HepG2 (cell line): ENCODE results near the gene CTNNA2. TPM values are rescaled to one million over a fixed set of nuclear protein-coding genes. Genes with fewer than 3 reads are reported as not detected.

Experiments
- ATAC-seq: fragments of 200-7000 bp; cut with Tn5 transposase; 3 replicates; pipeline ENCODE4 v1.9.1; 2020; ENCODE audit warnings: mild to moderate bottlenecking, moderate library complexity
- BruUV-seq: library from RNA; stranded (reverse); fragments of 400-500 nt; replicated peaks from 2 replicates; lab custom pipeline; 2021; lab: Mats Ljungman, UMichigan
- CTCF ChIA-PET: fragments of 300-600 bp; formaldehyde crosslinking; extraction: SDS; loops from one replicate; lab custom pipeline; 2021; ENCODE audit warnings: low total read pairs, inconsistent platforms, low intra/inter-chr PET ratio; lab: Yijun Ruan, JAX
- POLR2A ChIA-PET: fragments of 350-600 bp; sonication (Branson Sonifier 250); formaldehyde crosslinking; loops from one replicate; lab custom pipeline; 2020; ENCODE audit warnings: antibody characterized with exemption, inconsistent platforms; lab: Yijun Ruan, JAX
- DNase-seq: peaks from one replicate; pipeline ENCODE4 v3.0.0-alpha.2; 2015; ENCODE audit warnings: low spot score
- FAIRE-seq: peaks from 3 replicates; lab custom pipeline; 2011; peaks lifted over from hg19 to GRCh38; lab: Jason Lieb, UNC
- H2AFZ ChIP-seq: one replicate; pipeline ENCODE4 v1.6.1; 2011; ENCODE audit warnings: low read length, inconsistent platforms
- H3K27ac ChIP-seq: fragments of 300-600 bp; 3 replicates; pipeline ENCODE4 v1.8.0; 2011; ENCODE audit warnings: mixed run types, mild to moderate bottlenecking, mixed read lengths, low read length, inconsistent platforms; ENCODE audit not compliant: insufficient read depth; ENCODE audit errors: extremely low read length
- H3K27me3 ChIP-seq, 2 experiments: fragments of 200-600 bp in 1 of 2; 2 replicates in 1 of 2; 3 replicates in 1 of 2; pipeline versions ENCODE4 v1.6.0 to v1.8.0; 2011; ENCODE audit warnings: low read length in 2 of 2, mild to moderate bottlenecking in 2 of 2, moderate library complexity in 2 of 2, inconsistent platforms in 1 of 2; ENCODE audit not compliant: insufficient read depth in 2 of 2, control insufficient read depth in 1 of 2
- H3K36me3 ChIP-seq, 2 experiments: fragments of 200-600 bp in 1 of 2; replicated peaks in 1 of 2; 2 replicates in 1 of 2; 3 replicates in 1 of 2; pipeline versions ENCODE4 v1.5.1 to v1.8.0; 2011; ENCODE audit warnings: low read length in 2 of 2, inconsistent platforms in 1 of 2; ENCODE audit not compliant: insufficient read depth in 2 of 2, control insufficient read depth in 1 of 2
- H3K4me1 ChIP-seq: 2 replicates; pipeline ENCODE4 v1.5.1; 2012; ENCODE audit warnings: low read length, inconsistent platforms; ENCODE audit not compliant: insufficient read depth
- H3K4me2 ChIP-seq: 2 replicates; pipeline ENCODE4 v1.6.0; 2011; ENCODE audit warnings: low read depth, low read length, inconsistent platforms
- H3K4me3 ChIP-seq, 3 experiments: fragments of 200-600 bp in 1 of 3; sonication (generic), shearing (Covaris generic) in 1 of 3; replicated peaks in 1 of 3; 2 replicates each; pipeline ENCODE4 v1.5.1; 2011 to 2016; ENCODE audit warnings: low read length in 3 of 3, inconsistent platforms in 2 of 3, low read depth in 2 of 3, mild to moderate bottlenecking in 2 of 3, control low read depth in 1 of 3, mixed read lengths in 1 of 3; ENCODE audit not compliant: insufficient read depth in 1 of 3
- H3K79me2 ChIP-seq: one replicate; pipeline ENCODE4 v1.6.1; 2011; ENCODE audit warnings: low read length, inconsistent platforms; ENCODE audit not compliant: insufficient read depth
- H3K9ac ChIP-seq: 2 replicates; pipeline ENCODE4 v1.6.0; 2011; ENCODE audit warnings: mild to moderate bottlenecking, low read depth, low read length, inconsistent platforms; ENCODE audit not compliant: insufficient read depth
- H3K9me3 ChIP-seq: 2 replicates; pipeline ENCODE4 v1.5.1; 2012; ENCODE audit warnings: mild to moderate bottlenecking, low read length
- H4K20me1 ChIP-seq: 2 replicates; pipeline ENCODE4 v1.6.0; 2011; ENCODE audit warnings: inconsistent platforms, mild to moderate bottlenecking, low read length, moderate library complexity; ENCODE audit not compliant: insufficient read depth
- MAFF ChIP-seq: IDR thresholded peaks from 2 replicates; pipeline ENCODE4 v1.6.1; 2011; ENCODE audit warnings: low read depth, low read length, improper control_type of control experiment
- MAFK ChIP-seq, 2 experiments: IDR thresholded peaks in 1 of 2; conservative IDR thresholded peaks in 1 of 2; 2 replicates each; pipeline ENCODE4 v1.6.1; 2011; ENCODE audit warnings: improper control_type of control experiment in 2 of 2, low read length in 2 of 2
- NR1H2 ChIP-seq: sonication (generic); formaldehyde crosslinking; IDR thresholded peaks from 2 replicates; pipeline ENCODE4 v1.8.1; 2022; ENCODE audit warnings: low read depth, missing genetic modification reagents, borderline replicate concordance
- POLR2G ChIP-seq: fragments of 200-400 bp; formaldehyde crosslinking; IDR thresholded peaks from 2 replicates; pipeline ENCODE4 v1.6.1; 2018; ENCODE audit warnings: mild to moderate bottlenecking, low read depth, low read length, moderate library complexity
- ZNF264 ChIP-seq: sonication (generic); formaldehyde crosslinking; IDR thresholded peaks from 2 replicates; pipeline ENCODE4 v1.4.0; 2020; ENCODE audit warnings: missing genetic modification reagents
- ZNF446 ChIP-seq: sonication (generic); formaldehyde crosslinking; IDR thresholded peaks from 2 replicates; pipeline ENCODE4 v1.5.0; 2020; ENCODE audit warnings: mild to moderate bottlenecking, missing genetic modification reagents
- ZNF772 ChIP-seq: sonication (generic); formaldehyde crosslinking; IDR thresholded peaks from 2 replicates; pipeline ENCODE4 v1.5.0; 2020; ENCODE audit warnings: mild to moderate bottlenecking, missing genetic modification reagents
- WGBS: methylation state at CpG from one replicate; pipeline ENCODE4 v1.1.6; 2017; ENCODE audit warnings: low lambda C conversion rate; 5-methylcytosine and 5-hydroxymethylcytosine counted together
- in situ Hi-C: cut with HindIII; loops from 2 replicates; pipeline ENCODE4 v1.10.0; 2017; ENCODE audit warnings: low pct_unique_long_range_greater_than_20kb; ENCODE audit not compliant: extremely low pct_ligation_motif_present
- intact Hi-C: fragments of 100-400 bp; cut with micrococcal nuclease; formaldehyde crosslinking; loops from one replicate; pipeline ENCODE4 v1.10.0; 2022; ENCODE audit not compliant: unreplicated experiment
- polyA plus RNA-seq, 8 experiments: library from polyadenylated mRNA; depleted of rRNA in 3 of 8; stranded (reverse) in 7 of 8; unstranded in 1 of 8; fragments of >200 nt; fragmentation: Illumina TruSeq in 4 of 8; extraction: Trizol in 4 of 8; gene quantifications; 2 replicates each; pipeline versions ENCODE4 v1.2.1 to v1.2.3, GENCODE V29; 2011 to 2016; ENCODE audit warnings: low read depth in 4 of 8, missing spikeins in 1 of 8, mixed read lengths in 1 of 8; ENCODE audit not compliant: insufficient read depth in 1 of 8
- total RNA-seq, 5 experiments: library from RNA; depleted of rRNA; stranded (reverse); fragments of >200 nt; fragmentation: Illumina TruSeq; extraction: Trizol; gene quantifications; 2 replicates each; pipeline ENCODE4 v1.2.3, GENCODE V29; 2016; ENCODE audit warnings: low read depth in 1 of 5
- TF ChIP-seq, protein P1 (sequence below): sonication (generic); formaldehyde crosslinking; IDR thresholded peaks from 2 replicates; pipeline ENCODE4 v1.4.0; 2020; ENCODE audit warnings: mild to moderate bottlenecking, missing genetic modification reagents

Gene CTNNA2
- total and polyA plus RNA-seq, 2 of the 13 experiments (the other 11 are each of a cell fraction or from before 2014, with no cell fraction given), result not detected

DNA sequence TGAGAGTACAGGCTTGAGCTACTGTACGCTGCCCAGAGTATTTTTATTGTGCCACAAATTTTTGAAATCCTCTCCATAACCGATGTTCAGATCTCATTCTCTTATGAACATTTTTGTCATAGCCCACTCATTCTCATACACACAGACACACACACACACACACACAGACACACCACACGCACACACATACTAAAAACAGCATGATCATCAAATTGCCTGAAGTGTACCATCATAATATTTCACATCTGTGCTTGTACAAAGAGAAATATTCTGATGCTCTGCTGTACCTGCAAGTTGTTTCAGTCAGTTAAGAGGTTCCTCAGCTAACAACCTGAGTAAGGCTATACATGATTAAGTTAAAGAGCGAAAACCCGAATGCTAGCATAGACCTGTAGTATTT lies 696.6 kb downstream of the CTNNA2 start:
- ATAC-seq (no peak), FAIRE-seq (no peak)
- no peaks in the 10 kb centered on the region for H3K4me1 ChIP-seq
- no peak overlapping the region for H3K4me2 ChIP-seq
- H3K79me2 ChIP-seq, result no peaks in the 10 kb centered on the region
- intact Hi-C loops, result no loop called here
- H3K9me3 ChIP-seq, result peaks cover 3% of the 10 kb centered on the region; the same call in 1 of the 2 replicates
- POLR2A ChIA-PET, result no interaction called here
- TF ChIP-seq POLR2G, result no peak
- no peak for TF ChIP-seq NR1H2 (CRISPR knock-in tag)
- no peak for TF ChIP-seq ZNF264 (CRISPR knock-in tag)
- no peak for TF ChIP-seq ZNF772 (CRISPR knock-in tag)
- peak; percentile 56 for TF ChIP-seq MAFF
- TF ChIP-seq, protein P1, sequence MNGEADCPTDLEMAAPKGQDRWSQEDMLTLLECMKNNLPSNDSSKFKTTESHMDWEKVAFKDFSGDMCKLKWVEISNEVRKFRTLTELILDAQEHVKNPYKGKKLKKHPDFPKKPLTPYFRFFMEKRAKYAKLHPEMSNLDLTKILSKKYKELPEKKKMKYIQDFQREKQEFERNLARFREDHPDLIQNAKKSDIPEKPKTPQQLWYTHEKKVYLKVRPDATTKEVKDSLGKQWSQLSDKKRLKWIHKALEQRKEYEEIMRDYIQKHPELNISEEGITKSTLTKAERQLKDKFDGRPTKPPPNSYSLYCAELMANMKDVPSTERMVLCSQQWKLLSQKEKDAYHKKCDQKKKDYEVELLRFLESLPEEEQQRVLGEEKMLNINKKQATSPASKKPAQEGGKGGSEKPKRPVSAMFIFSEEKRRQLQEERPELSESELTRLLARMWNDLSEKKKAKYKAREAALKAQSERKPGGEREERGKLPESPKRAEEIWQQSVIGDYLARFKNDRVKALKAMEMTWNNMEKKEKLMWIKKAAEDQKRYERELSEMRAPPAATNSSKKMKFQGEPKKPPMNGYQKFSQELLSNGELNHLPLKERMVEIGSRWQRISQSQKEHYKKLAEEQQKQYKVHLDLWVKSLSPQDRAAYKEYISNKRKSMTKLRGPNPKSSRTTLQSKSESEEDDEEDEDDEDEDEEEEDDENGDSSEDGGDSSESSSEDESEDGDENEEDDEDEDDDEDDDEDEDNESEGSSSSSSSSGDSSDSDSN (CRISPR knock-in tag), result no peak
- TF ChIP-seq MAFK (conservative IDR thresholded peaks at IDR 0.05 in 1 of 2, IDR thresholded peaks at IDR 0.05 in 1 of 2; ENCODE audit: low read length in 2 of 2), result peak; percentile 43 to 65; a peak in 3 of 4 replicates
- TF ChIP-seq, all 625 proteins: peak for 2
- in situ Hi-C loops, result no loop called here
- 40% methylated on average over 5 of the region's 5 CpGs for WGBS
- no peaks in the 10 kb centered on the region for H3K36me3 ChIP-seq
- CTCF ChIA-PET, result no interaction called here
- no TSS peak for BruUV-seq
- no peak overlapping the region for H3K4me3 ChIP-seq
- no peak overlapping the region for H3K9ac ChIP-seq
- DNase-seq, result no peak
- no peaks in the 10 kb centered on the region for H4K20me1 ChIP-seq
- H2AFZ ChIP-seq, result no peak overlapping the region
- no peak overlapping the region for H3K27ac ChIP-seq
- H3K27me3 ChIP-seq, result no peaks in the 10 kb centered on the region

DNA sequence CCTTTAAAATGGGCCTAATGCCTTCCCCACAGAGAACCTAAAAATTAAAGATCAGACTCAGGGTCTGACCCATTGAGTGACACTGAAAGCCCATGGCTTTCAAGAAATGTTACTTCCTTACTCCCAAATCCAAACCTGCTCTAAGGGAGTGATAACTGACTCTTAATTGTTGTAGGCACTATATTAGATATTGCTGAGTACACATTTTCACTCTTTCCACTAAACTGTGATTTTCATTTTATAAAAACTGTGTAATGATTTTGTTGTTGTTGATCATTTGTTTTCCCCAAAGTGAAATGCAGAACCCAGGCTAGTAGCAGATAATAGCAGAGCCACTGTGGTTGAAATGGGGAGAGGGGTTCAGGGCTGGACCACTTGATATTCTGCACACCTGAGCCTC lies 704.6 kb downstream of the CTNNA2 start:
- in situ Hi-C loops, result no loop called here
- Histone ChIP-seq H3K4me3 (no peak overlapping the region), H3K27me3 (no peaks in the 10 kb centered on the region), H3K27ac (no peak overlapping the region), H3K9ac (no peak overlapping the region), H3K9me3 (peaks cover 23% of the 10 kb centered on the region), H2AFZ (no peak overlapping the region), H3K4me1 (no peaks in the 10 kb centered on the region), H3K36me3 (no peaks in the 10 kb centered on the region), H3K4me2 (no peak overlapping the region), H4K20me1 (no peaks in the 10 kb centered on the region), H3K79me2 (no peaks in the 10 kb centered on the region)
- ChIA-PET CTCF (no interaction called here), POLR2A (no interaction called here)
- DNase-seq, result no peak
- TF ChIP-seq MAFK (conservative IDR thresholded peaks at IDR 0.05 in 1 of 2, IDR thresholded peaks at IDR 0.05 in 1 of 2; ENCODE audit: low read length in 2 of 2) (peak; percentile 74 to 85), MAFF (peak; percentile 81), ZNF446 (CRISPR knock-in tag) (no peak)
- intact Hi-C loops, result no loop called here
- no peak for ATAC-seq
- no TSS peak for BruUV-seq
- no peak for FAIRE-seq
